ENCODE data around the gene KLF5. TPM values are rescaled to one million over a fixed set of nuclear protein-coding genes. Genes with fewer than 3 reads are reported as not detected.

Gene KLF5
- total RNA-seq, 4 donors from 2014 or later, result 233 to 372 (median 276) TPM

DNA sequence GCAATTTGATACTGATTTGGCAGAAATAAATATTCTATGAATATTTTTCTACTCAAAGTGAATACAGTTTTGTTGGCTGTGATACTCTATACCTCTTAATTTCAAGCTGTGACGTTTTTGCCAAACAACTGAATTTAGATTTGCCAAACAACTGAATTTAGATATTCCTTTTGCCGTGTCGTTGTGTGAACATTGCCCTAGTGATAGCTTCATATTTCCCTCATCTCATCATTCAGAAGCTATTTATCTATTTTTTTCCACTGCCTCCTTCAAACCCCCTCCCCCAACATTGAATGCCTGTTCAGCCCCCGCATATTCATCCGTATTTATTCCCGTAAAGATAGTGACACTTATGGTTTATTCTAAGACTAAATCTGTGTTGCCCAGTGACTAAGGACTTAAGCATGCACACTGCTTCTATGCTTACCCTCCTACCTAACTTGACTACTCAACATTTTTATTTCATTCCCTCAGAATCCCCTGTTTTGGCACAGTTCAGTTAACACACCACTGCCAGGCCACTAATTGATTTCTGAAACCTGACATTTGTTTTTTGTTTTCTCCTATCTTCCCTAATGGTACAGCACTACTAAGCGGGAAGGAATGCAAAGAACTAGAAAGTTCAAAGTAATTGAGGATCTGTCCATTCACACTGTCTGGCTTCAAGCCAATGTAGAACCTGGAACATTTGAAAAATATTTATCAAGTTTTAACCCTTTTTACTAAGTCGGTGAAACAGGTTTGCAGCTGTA, 2.8 kb upstream of the KLF5 start:
- H3K4me1 ChIP-seq, result peaks cover 8% of the 10 kb centered on the region
- peaks cover 9% of the 10 kb centered on the region for H3K27me3 ChIP-seq
- TF ChIP-seq EP300 (IDR thresholded peaks at IDR 0.05), result no peak
- 51% methylated on average over 8 of the region's 8 CpGs for WGBS
- DNase-seq (ENCODE audit: low spot score in 2 of 2), result no peak
- no peaks in the 10 kb centered on the region for H3K36me3 ChIP-seq
- H3K4me3 ChIP-seq, result peak overlapping the region; percentile 83
- peak overlapping the region; percentile 76 for H3K27ac ChIP-seq
- H3K9me3 ChIP-seq, result no peaks in the 10 kb centered on the region

DNA sequence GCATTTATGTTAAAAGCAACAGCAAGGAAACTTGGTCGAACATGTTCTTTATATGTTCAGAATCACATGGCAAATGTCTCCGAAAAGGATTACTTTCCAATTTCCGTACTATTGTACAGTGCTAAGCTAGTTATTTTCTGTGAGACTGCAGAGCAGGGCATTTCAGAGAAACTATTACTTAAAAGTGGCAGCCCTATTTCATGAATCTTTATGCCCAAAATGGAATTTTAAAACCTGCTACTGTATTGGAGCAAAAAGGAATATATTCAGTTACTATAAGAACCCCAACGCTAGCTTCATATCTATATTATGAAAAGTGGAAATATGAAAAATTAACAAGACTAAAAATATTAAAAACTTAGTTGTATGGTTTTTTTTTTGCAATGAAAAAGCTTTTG, 2.2 kb upstream of the KLF5 start:
- H3K27ac ChIP-seq, result peak overlapping the region; percentile 76
- peaks cover 9% of the 10 kb centered on the region for H3K27me3 ChIP-seq
- no peaks in the 10 kb centered on the region for H3K9me3 ChIP-seq
- 53% methylated on average over 4 of the region's 4 CpGs for WGBS
- no peaks in the 10 kb centered on the region for H3K36me3 ChIP-seq
- H3K4me3 ChIP-seq, result peak overlapping the region; percentile 83
- H3K4me1 ChIP-seq, result peaks cover 8% of the 10 kb centered on the region
- TF ChIP-seq, protein P1, sequence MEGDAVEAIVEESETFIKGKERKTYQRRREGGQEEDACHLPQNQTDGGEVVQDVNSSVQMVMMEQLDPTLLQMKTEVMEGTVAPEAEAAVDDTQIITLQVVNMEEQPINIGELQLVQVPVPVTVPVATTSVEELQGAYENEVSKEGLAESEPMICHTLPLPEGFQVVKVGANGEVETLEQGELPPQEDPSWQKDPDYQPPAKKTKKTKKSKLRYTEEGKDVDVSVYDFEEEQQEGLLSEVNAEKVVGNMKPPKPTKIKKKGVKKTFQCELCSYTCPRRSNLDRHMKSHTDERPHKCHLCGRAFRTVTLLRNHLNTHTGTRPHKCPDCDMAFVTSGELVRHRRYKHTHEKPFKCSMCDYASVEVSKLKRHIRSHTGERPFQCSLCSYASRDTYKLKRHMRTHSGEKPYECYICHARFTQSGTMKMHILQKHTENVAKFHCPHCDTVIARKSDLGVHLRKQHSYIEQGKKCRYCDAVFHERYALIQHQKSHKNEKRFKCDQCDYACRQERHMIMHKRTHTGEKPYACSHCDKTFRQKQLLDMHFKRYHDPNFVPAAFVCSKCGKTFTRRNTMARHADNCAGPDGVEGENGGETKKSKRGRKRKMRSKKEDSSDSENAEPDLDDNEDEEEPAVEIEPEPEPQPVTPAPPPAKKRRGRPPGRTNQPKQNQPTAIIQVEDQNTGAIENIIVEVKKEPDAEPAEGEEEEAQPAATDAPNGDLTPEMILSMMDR (IDR thresholded peaks at IDR 0.05), result no peak
- no peak for TF ChIP-seq POLR2A (IDR thresholded peaks at IDR 0.05)
- no peak for TF ChIP-seq POLR2AphosphoS5 (IDR thresholded peaks at IDR 0.05)
- no peak for TF ChIP-seq EP300 (IDR thresholded peaks at IDR 0.05)
- DNase-seq (ENCODE audit: low spot score in 2 of 2), result no peak

DNA sequence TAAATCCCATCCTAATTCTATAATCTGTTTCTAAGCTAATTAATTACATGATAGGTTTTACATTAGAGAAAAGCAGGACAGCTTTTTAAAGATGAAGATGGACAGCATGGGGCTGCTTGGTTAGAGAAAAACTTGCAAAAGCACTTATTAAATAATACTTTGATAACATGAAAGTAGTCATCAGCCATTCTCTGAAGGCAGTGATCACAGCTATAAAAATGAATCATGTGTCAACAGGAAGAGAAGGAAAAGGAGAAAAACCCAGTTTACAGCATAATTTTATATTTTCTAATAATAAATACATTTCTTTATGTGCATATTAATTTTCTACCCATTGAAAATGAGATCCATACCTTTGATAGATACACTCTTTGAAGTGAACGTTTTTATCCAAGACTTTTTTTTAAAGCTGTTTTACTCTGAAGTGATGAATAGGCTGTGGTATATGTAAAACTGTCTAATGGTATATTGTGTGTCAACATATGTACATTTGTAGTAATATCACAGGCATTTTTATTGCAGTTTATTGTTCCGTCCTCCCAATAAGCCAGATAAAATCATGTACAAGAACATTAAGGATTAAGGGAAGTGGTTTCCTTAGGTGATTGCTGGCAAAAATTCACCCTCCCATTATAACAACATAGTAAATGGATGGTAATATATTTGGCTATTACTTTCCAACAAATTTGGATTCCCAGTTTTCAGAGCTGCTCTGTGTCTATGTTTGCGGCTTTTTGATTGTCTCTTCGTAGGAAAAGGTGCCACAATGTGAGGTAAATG, 1.3 kb upstream of the KLF5 start:
- Histone ChIP-seq H3K27ac (peak overlapping the region; percentile 76), H3K36me3 (no peaks in the 10 kb centered on the region), H3K4me3 (peak overlapping the region; percentile 83), H3K9me3 (no peaks in the 10 kb centered on the region), H3K4me1 (peaks cover 8% of the 10 kb centered on the region), H3K27me3 (peaks cover 9% of the 10 kb centered on the region)
- 52% methylated on average over 4 of the region's 4 CpGs for WGBS
- no peak for TF ChIP-seq POLR2A (IDR thresholded peaks at IDR 0.05)
- no peak for TF ChIP-seq EP300 (IDR thresholded peaks at IDR 0.05)
- DNase-seq (ENCODE audit: low spot score in 2 of 2), result no peak

DNA sequence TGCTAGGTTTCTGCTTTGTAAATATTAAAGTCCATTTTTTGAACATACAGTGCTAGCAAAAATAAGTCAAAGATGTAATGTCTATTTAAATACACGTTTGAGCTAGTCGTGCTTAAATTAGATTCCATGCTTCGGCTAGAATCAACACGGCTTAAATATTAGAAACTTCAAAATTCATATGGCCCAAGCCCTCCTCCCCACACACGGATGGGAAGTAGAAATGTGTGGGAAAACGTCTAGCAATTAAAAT, 816 bp upstream of the KLF5 start:
- Histone ChIP-seq H3K36me3 (no peaks in the 10 kb centered on the region), H3K27ac (peak overlapping the region; percentile 76), H3K4me1 (peaks cover 10% of the 10 kb centered on the region), H3K9me3 (no peaks in the 10 kb centered on the region), H3K4me3 (peak overlapping the region; percentile 83), H3K27me3 (peaks cover 9% of the 10 kb centered on the region)
- no peak for DNase-seq (ENCODE audit: low spot score in 2 of 2)
- WGBS, result 15% methylated on average over 6 of the region's 6 CpGs
- TF ChIP-seq EP300 (IDR thresholded peaks at IDR 0.05) (no peak), POLR2A (IDR thresholded peaks at IDR 0.05) (no peak), POLR2AphosphoS5 (IDR thresholded peaks at IDR 0.05) (no peak)
- TF ChIP-seq, protein P1 (IDR thresholded peaks at IDR 0.05), result no peak

DNA sequence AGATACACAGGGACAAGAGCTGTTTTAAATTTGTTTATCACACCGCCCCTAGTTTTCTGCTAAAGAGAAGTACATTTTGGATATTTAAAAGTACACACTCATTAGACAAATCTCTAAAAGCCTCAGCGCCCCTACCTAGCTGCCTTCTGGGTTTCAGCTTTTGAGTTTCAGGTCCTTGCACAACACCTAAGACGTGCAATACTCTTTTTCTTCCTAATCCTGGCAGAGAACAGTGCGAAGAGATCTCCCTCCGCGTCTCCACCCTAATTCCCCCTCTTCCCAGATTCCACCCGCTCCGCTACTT, 421 bp upstream of the KLF5 start:
- Histone ChIP-seq H3K27me3 (peaks cover 9% of the 10 kb centered on the region), H3K4me1 (peaks cover 13% of the 10 kb centered on the region), H3K9me3 (no peaks in the 10 kb centered on the region), H3K4me3 (peak overlapping the region; percentile 83), H3K36me3 (no peaks in the 10 kb centered on the region), H3K27ac (peak overlapping the region; percentile 76)
- WGBS, result under 1% methylated on average over 8 of the region's 8 CpGs
- TF ChIP-seq POLR2A (IDR thresholded peaks at IDR 0.05), result no peak
- TF ChIP-seq POLR2AphosphoS5 (IDR thresholded peaks at IDR 0.05), result no peak
- no peak for DNase-seq (ENCODE audit: low spot score in 2 of 2)

DNA sequence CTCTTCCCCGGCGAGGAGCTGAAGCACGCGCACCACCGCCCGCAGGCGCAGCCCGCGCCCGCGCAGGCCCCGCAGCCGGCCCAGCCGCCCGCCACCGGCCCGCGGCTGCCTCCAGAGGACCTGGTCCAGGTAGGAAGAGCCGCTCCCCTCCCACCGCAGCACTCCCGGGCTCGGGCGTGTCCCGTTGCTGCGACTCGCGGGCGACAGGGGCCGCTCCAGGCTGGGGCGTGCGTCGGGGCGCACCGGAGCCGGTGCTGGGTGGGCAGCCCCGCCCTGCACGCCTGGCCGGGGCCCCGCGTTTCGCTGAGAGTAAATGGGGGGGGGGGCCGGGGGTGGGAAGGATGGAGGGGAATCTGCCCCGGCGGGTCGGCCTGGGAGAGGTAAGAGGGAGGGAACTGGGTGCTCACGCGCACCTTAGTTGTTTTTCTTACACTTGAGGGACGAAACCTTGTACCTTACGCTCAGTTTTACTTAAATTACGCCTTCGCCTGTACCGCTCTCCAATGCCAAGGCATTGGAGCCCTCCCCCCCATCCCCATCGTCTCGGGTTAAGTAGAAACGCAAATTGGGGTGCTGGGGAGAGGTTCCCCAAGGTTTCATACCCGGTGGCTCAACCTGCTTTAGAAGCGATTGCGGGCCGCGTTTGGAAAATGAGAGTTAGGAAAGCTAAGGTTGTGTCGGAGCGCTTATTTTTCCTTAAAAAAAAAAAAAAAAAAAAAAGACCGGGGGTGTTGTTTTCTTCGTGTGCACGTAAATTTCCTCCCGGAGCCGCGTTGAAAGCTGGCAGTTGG, 850 bp downstream of the KLF5 start:
- Histone ChIP-seq H3K9me3 (no peaks in the 10 kb centered on the region), H3K4me1 (peaks cover 14% of the 10 kb centered on the region), H3K36me3 (no peaks in the 10 kb centered on the region), H3K4me3 (peak overlapping the region; percentile 83), H3K27ac (peak overlapping the region; percentile 95), H3K27me3 (peaks cover 9% of the 10 kb centered on the region)
- DNase-seq (ENCODE audit: low spot score in 2 of 2), result peak in 1 of 2 donors; percentile 73
- no peak for TF ChIP-seq POLR2A (IDR thresholded peaks at IDR 0.05)
- no peak for TF ChIP-seq EP300 (IDR thresholded peaks at IDR 0.05)
- TF ChIP-seq POLR2AphosphoS5 (IDR thresholded peaks at IDR 0.05), result no peak
- WGBS, result under 1% methylated on average over 24 of the region's 68 CpGs

Measured in suprapubic skin (tissue), 4 donors.